ENCODE measurements around the gene HMG20B.

DNA sequence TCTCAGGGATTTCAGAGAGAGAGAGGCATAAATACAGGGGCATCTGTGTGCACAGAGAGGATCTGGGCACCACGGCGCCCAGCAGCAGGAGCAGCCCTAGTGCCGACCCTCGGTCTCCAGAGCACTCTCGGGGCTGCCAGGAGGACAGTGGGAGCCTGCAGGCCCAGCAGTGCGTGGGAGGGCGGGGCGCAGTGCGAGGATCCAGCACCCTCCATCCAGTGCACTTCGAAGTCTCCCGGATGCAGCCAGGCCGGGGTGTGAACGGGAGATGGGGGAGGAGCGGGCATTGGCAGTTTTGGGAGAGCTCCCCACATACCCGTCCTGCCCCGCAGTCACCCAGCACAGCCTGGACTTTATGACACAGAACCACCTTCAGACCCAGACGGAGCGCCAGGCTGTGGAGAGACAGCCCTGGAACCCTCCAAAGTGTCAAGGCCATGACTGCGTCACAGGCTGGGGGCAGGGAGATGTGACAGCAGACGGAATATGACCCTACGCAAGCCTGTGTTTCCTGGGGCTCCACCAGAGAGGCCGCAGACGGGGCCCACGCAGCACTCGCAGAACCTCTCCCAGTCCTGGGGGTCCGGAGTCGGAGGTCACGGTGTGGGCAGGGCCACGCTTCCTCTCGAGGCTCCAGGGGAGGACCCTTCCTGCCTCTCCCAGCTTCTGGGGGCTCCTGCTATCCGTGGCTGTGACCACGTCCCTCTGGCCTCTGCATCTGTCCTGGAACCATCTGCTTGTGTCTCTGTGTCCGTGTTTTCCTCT is 48.5 kb upstream of the HMG20B start:
- TF ChIP-seq, protein P1, sequence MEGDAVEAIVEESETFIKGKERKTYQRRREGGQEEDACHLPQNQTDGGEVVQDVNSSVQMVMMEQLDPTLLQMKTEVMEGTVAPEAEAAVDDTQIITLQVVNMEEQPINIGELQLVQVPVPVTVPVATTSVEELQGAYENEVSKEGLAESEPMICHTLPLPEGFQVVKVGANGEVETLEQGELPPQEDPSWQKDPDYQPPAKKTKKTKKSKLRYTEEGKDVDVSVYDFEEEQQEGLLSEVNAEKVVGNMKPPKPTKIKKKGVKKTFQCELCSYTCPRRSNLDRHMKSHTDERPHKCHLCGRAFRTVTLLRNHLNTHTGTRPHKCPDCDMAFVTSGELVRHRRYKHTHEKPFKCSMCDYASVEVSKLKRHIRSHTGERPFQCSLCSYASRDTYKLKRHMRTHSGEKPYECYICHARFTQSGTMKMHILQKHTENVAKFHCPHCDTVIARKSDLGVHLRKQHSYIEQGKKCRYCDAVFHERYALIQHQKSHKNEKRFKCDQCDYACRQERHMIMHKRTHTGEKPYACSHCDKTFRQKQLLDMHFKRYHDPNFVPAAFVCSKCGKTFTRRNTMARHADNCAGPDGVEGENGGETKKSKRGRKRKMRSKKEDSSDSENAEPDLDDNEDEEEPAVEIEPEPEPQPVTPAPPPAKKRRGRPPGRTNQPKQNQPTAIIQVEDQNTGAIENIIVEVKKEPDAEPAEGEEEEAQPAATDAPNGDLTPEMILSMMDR (IDR thresholded peaks at IDR 0.05; ENCODE audit: insufficient read depth, low read length): no peak
- no peak for TF ChIP-seq POLR2AphosphoS5 (IDR thresholded peaks at IDR 0.05; ENCODE audit: low read depth)
- TF ChIP-seq, protein P2, sequence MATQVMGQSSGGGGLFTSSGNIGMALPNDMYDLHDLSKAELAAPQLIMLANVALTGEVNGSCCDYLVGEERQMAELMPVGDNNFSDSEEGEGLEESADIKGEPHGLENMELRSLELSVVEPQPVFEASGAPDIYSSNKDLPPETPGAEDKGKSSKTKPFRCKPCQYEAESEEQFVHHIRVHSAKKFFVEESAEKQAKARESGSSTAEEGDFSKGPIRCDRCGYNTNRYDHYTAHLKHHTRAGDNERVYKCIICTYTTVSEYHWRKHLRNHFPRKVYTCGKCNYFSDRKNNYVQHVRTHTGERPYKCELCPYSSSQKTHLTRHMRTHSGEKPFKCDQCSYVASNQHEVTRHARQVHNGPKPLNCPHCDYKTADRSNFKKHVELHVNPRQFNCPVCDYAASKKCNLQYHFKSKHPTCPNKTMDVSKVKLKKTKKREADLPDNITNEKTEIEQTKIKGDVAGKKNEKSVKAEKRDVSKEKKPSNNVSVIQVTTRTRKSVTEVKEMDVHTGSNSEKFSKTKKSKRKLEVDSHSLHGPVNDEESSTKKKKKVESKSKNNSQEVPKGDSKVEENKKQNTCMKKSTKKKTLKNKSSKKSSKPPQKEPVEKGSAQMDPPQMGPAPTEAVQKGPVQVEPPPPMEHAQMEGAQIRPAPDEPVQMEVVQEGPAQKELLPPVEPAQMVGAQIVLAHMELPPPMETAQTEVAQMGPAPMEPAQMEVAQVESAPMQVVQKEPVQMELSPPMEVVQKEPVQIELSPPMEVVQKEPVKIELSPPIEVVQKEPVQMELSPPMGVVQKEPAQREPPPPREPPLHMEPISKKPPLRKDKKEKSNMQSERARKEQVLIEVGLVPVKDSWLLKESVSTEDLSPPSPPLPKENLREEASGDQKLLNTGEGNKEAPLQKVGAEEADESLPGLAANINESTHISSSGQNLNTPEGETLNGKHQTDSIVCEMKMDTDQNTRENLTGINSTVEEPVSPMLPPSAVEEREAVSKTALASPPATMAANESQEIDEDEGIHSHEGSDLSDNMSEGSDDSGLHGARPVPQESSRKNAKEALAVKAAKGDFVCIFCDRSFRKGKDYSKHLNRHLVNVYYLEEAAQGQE (IDR thresholded peaks at IDR 0.05; ENCODE audit: insufficient replicate concordance, low read depth): no peak
- no peak for TF ChIP-seq SPI1 (IDR thresholded peaks at IDR 0.05; ENCODE audit: borderline replicate concordance, low read depth)
- no peak for TF ChIP-seq GABPA (IDR thresholded peaks at IDR 0.05; ENCODE audit: low read depth)

Data from HL-60 (cell line).